Body of pancreas (tissue), 4 donors: ENCODE results near the gene ARID1B.

Experiments used
- POLR2A ChIP-seq, 3 donors: fragments of 450-650 bp; IDR thresholded peaks; one replicate each; pipeline ENCODE4 v1.6.1; 2016; ENCODE audit warnings: antibody characterized with exemption in 3 of 3, mild to moderate bottlenecking in 2 of 3
- TF ChIP-seq, protein P1 (sequence below), 7 experiments: fragments of 450-650 bp in 4 of 7; fragments of 200-600 bp in 3 of 7; sonication (generic) in 3 of 7; IDR thresholded peaks; one replicate each; pipeline ENCODE4 v1.5.1; 2016 to 2019; ENCODE audit warnings: antibody characterized with exemption in 7 of 7

DNA sequence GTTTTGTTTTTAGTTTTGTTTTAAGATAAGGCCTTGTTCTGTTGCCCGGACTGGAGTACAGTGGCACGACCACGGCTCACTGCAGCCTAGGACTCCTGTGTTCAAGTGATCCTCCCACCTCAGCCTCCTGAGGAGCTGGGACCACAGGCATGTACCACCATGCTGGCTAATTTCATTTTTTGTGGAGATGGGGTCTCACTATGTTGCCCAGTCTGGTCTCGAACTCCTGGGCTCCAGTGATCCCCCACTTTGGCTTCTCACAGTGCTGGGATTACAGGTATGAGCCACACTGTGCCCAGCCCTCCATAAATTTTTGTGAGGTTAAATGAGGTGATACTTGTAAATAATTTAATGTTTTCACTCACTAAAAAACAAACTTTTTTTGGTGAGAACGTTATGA is 76.6 kb downstream of the ARID1B start:
- TF ChIP-seq, protein P1, sequence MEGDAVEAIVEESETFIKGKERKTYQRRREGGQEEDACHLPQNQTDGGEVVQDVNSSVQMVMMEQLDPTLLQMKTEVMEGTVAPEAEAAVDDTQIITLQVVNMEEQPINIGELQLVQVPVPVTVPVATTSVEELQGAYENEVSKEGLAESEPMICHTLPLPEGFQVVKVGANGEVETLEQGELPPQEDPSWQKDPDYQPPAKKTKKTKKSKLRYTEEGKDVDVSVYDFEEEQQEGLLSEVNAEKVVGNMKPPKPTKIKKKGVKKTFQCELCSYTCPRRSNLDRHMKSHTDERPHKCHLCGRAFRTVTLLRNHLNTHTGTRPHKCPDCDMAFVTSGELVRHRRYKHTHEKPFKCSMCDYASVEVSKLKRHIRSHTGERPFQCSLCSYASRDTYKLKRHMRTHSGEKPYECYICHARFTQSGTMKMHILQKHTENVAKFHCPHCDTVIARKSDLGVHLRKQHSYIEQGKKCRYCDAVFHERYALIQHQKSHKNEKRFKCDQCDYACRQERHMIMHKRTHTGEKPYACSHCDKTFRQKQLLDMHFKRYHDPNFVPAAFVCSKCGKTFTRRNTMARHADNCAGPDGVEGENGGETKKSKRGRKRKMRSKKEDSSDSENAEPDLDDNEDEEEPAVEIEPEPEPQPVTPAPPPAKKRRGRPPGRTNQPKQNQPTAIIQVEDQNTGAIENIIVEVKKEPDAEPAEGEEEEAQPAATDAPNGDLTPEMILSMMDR (IDR thresholded peaks at IDR 0.05): no peak
- no peak for TF ChIP-seq POLR2A (IDR thresholded peaks at IDR 0.05)
